Suprapubic skin (tissue), 4 donors: Measurements from ENCODE around the gene KRT33A. TPM values are rescaled to one million over a fixed set of nuclear protein-coding genes. Genes with fewer than 3 reads are reported as not detected.

Experiments used
- DNase-seq, 2 donors: peaks; one replicate each; pipeline ENCODE4 v3.0.0-alpha.2; 2019; ENCODE audit warnings: low spot score in 2 of 2
- H3K27ac ChIP-seq: fragments of 200-600 bp; sonication (generic); one replicate; pipeline ENCODE4 v1.5.1; 2019
- H3K27me3 ChIP-seq: fragments of 200-600 bp; sonication (generic); one replicate; pipeline ENCODE4 v1.5.1; 2019
- H3K36me3 ChIP-seq: fragments of 200-600 bp; sonication (generic); one replicate; pipeline ENCODE4 v1.5.1; 2019
- H3K4me1 ChIP-seq: fragments of 200-600 bp; sonication (generic); one replicate; pipeline ENCODE4 v1.5.1; 2019
- H3K4me3 ChIP-seq: fragments of 200-600 bp; sonication (generic); one replicate; pipeline ENCODE4 v1.5.1; 2019; ENCODE audit warnings: mild to moderate bottlenecking
- H3K9me3 ChIP-seq: fragments of 200-600 bp; sonication (generic); one replicate; pipeline ENCODE4 v1.5.1; 2019
- EP300 ChIP-seq: sonication (generic); formaldehyde crosslinking; IDR thresholded peaks from one replicate; pipeline ENCODE4 v1.6.1; 2017; ENCODE audit warnings: antibody characterized with exemption
- POLR2A ChIP-seq, 2 donors: fragments of 450-650 bp; IDR thresholded peaks; one replicate each; pipeline ENCODE4 v1.6.1; 2017; ENCODE audit warnings: antibody characterized with exemption in 2 of 2, mild to moderate bottlenecking in 2 of 2, moderate library complexity in 2 of 2
- POLR2AphosphoS5 ChIP-seq, 3 donors: sonication (generic); formaldehyde crosslinking; IDR thresholded peaks; one replicate each; pipeline ENCODE4 v1.6.1; 2017; ENCODE audit warnings: antibody characterized with exemption in 3 of 3
- WGBS: methylation state at CpG from one replicate; pipeline ENCODE4 v1.1.5; 2018; 5-methylcytosine and 5-hydroxymethylcytosine counted together
- total RNA-seq, 4 donors: library from RNA; depleted of rRNA; stranded (reverse); fragments of >200 nt; gene quantifications; one replicate each; pipeline ENCODE4 v1.1.0, GENCODE V29; 2016
- TF ChIP-seq, protein P1 (sequence below), 2 donors: fragments of 200-600 bp in 1 of 2; fragments of 450-650 bp in 1 of 2; sonication (generic) in 1 of 2; IDR thresholded peaks; one replicate each; pipeline ENCODE4 v1.5.1; 2016 to 2019; ENCODE audit warnings: antibody characterized with exemption in 2 of 2, mild to moderate bottlenecking in 1 of 2, moderate library complexity in 1 of 2

KRT33A gene
- total RNA-seq, 4 donors from 2014 or later, result 1.2 to 144 (median 8.3) TPM

DNA sequence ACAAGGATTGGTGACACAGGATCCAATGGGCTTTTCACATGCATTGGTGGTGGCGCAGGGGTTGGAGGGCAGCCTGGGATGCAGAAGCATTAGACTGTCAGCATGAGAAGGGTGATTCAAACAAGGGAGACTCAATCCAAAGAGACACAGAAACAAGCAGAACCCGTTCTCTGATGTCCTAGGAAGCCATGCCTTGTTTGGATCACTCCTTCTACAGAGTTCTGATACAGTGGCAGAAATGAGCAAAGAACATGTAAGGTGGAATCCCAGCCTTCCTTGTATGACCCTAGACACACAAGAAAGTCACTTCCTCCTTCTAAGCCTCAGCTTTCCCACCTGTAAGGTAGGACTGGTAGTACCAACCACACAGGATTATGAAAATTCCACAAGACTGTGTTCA is 13.3 kb upstream of the KRT33A start:
- Histone ChIP-seq H3K9me3 (no peaks in the 10 kb centered on the region), H3K27me3 (no peaks in the 10 kb centered on the region), H3K36me3 (no peaks in the 10 kb centered on the region), H3K4me3 (no peak overlapping the region), H3K27ac (no peak overlapping the region), H3K4me1 (no peaks in the 10 kb centered on the region)
- TF ChIP-seq POLR2A (IDR thresholded peaks at IDR 0.05), result no peak
- no peak for TF ChIP-seq POLR2AphosphoS5 (IDR thresholded peaks at IDR 0.05)
- TF ChIP-seq EP300, result no peak
- TF ChIP-seq, protein P1, sequence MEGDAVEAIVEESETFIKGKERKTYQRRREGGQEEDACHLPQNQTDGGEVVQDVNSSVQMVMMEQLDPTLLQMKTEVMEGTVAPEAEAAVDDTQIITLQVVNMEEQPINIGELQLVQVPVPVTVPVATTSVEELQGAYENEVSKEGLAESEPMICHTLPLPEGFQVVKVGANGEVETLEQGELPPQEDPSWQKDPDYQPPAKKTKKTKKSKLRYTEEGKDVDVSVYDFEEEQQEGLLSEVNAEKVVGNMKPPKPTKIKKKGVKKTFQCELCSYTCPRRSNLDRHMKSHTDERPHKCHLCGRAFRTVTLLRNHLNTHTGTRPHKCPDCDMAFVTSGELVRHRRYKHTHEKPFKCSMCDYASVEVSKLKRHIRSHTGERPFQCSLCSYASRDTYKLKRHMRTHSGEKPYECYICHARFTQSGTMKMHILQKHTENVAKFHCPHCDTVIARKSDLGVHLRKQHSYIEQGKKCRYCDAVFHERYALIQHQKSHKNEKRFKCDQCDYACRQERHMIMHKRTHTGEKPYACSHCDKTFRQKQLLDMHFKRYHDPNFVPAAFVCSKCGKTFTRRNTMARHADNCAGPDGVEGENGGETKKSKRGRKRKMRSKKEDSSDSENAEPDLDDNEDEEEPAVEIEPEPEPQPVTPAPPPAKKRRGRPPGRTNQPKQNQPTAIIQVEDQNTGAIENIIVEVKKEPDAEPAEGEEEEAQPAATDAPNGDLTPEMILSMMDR (IDR thresholded peaks at IDR 0.05), result no peak
- WGBS, result 79% methylated on average over 2 of the region's 2 CpGs
- no peak for DNase-seq

DNA sequence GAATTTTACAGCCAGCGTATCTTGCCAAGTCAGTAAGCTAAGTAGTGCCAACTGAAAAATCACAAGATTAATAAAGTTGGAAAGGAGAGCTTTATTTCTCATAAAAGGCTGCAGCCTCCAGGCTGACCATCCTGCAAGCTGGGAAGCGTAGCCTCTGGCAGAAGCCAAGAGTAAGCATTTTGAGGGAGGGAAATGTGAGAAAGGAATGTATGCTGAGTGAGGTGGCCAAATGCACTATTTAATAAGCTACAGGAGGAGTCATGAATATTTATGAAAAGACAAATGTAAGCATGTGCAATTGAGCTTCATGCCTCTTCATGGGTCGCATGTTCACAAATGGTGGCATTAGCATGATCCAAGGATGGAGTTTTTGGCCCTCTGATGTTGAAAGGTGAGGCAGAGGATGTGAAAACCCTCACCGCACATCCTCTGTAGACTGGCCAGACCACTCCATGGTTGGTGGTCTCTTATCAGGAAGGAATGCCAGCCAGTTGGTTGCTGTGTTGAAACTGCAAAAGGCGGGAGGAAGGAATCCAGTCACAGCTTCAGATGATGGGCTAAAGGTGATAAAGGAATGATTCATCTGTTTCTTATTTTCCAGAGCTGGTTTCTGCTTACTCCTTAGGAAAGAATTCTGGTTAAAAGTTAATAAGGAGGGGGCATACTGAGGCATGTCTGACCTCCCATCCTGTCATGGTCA is 9.8 kb upstream of the KRT33A start:
- TF ChIP-seq EP300 (no peak), POLR2AphosphoS5 (IDR thresholded peaks at IDR 0.05) (no peak), POLR2A (IDR thresholded peaks at IDR 0.05) (no peak)
- TF ChIP-seq, protein P1 (IDR thresholded peaks at IDR 0.05), result no peak
- Histone ChIP-seq H3K4me1 (no peaks in the 10 kb centered on the region), H3K27me3 (no peaks in the 10 kb centered on the region), H3K4me3 (no peak overlapping the region), H3K9me3 (no peaks in the 10 kb centered on the region), H3K27ac (no peak overlapping the region), H3K36me3 (no peaks in the 10 kb centered on the region)
- no peak for DNase-seq
- 75% methylated on average over 5 of the region's 5 CpGs for WGBS

DNA sequence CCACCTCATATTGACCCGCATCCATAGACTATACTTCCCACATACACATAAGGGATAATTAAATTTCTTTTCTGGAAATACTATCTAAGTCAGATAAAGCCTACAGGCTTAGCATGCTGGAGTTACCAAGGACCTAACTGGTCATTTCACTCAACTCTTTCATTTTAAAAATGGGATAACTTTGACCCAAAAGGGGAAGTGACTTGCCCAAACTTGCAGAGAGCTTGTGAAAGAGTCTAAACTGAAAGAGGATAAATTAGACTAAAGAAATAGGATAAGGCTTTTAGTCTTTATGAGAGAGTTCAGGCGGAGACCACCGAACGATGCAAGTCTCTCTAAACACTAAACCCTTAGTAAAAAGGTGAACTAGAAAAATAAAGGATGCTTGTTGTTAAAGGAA is 3.9 kb upstream of the KRT33A start:
- TF ChIP-seq, protein P1 (IDR thresholded peaks at IDR 0.05), result no peak
- no peak for TF ChIP-seq POLR2AphosphoS5 (IDR thresholded peaks at IDR 0.05)
- no peak for TF ChIP-seq EP300
- TF ChIP-seq POLR2A (IDR thresholded peaks at IDR 0.05), result no peak
- peaks cover 3% of the 10 kb centered on the region for H3K27me3 ChIP-seq
- WGBS, result 81% methylated on average over 4 of the region's 4 CpGs
- H3K27ac ChIP-seq, result no peak overlapping the region
- H3K36me3 ChIP-seq, result no peaks in the 10 kb centered on the region
- no peaks in the 10 kb centered on the region for H3K9me3 ChIP-seq
- H3K4me3 ChIP-seq, result no peak overlapping the region
- DNase-seq, result no peak
- no peaks in the 10 kb centered on the region for H3K4me1 ChIP-seq

DNA sequence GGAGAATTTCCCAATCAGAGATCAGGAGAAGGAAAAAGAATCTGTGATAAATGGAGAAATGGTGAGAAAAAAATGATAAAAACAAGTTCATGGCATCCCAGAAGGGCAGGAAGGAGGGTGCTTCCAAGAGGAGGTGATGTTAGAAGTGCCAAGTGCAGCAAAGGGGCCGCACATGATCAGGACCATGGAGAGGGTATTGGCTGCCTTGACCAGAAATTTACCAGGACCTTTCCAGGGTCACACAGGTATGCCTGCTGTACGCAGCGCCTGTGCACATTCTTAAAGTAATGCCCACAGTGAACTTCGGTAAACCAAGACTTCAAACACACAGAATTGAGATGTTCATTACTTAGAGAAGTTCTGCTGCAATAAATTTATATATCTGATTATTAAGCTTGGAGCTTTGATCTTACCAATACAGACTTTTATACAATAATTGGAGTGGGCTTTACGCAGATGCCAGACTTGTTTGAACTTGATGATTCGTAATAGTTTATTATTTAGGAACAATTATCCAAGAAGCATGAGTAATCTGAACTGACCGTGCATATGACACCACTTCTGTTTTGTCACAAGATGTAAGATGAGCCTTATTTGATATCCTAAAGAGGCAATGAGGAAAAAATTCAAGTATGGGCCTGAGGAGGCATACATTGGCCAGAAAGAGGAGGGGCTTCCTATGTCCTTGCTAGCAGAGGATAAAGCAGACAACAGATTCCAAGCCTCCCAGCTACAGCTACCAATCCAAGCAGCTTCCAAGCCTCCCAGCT is 2.2 kb upstream of the KRT33A start:
- H3K36me3 ChIP-seq, result no peaks in the 10 kb centered on the region
- WGBS, result 69% methylated on average over 7 of the region's 7 CpGs
- no peak overlapping the region for H3K4me3 ChIP-seq
- DNase-seq, result no peak
- peaks cover 11% of the 10 kb centered on the region for H3K4me1 ChIP-seq
- H3K27me3 ChIP-seq, result peaks cover 3% of the 10 kb centered on the region
- H3K9me3 ChIP-seq, result no peaks in the 10 kb centered on the region
- TF ChIP-seq POLR2AphosphoS5 (IDR thresholded peaks at IDR 0.05), result no peak
- TF ChIP-seq EP300, result no peak
- no peak for TF ChIP-seq POLR2A (IDR thresholded peaks at IDR 0.05)
- TF ChIP-seq, protein P1 (IDR thresholded peaks at IDR 0.05), result no peak
- H3K27ac ChIP-seq, result no peak overlapping the region

DNA sequence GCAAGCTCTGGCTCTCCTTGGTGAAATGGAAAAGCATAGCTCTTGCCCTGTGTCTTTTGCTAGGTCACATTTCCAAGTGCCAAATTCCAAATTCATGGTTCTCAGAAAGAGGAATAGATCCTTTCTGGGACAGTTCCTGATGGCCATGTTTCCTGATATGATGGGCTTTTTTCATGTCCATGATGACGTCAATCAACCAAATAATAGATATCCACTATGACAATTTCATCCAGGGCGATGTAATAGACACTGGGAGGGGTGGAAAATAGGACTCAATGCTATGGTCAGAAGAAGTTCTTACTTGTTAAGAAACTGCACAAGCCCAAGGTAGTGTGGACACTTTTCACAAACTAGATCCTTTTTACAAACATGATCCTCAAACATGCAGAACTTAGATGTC is 549 bp upstream of the KRT33A start:
- DNase-seq, result no peak
- WGBS, result 72% methylated on average over 2 of the region's 2 CpGs

More for the DNA sequence above, 549 bp upstream of the KRT33A start:
- TF ChIP-seq EP300, result no peak
- Histone ChIP-seq H3K4me1 (peaks cover 17% of the 10 kb centered on the region), H3K27ac (no peak overlapping the region), H3K36me3 (no peaks in the 10 kb centered on the region), H3K9me3 (no peaks in the 10 kb centered on the region), H3K4me3 (no peak overlapping the region), H3K27me3 (peaks cover 3% of the 10 kb centered on the region)
